HG02973 (cell line): ENCODE results near the gene INO80E.

Source experiments
- ATAC-seq: cut with Tn5 transposase; IDR thresholded peaks from one replicate; pipeline ENCODE4 v1.9.1; 2021; ENCODE audit warnings: moderate library complexity; ENCODE audit not compliant: unreplicated experiment

INO80E gene

DNA sequence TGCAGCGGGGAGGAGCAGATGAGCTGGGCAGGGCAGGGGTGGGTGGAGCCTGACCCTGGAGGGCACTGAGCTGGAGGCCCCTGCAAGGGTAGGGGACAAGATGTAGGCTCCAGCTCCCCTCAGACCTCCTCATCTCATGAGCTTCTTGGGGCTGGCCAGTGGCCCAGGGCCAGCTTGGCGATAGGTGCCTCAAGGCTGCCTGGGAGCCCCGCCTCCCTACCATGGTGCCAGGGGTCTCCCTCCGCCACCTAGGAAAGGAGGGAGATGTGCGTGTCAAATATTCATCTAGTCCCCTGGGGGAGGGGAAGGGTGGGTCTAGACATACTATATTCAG lies 4.5 kb upstream of the INO80E start:
- no peak for ATAC-seq

DNA sequence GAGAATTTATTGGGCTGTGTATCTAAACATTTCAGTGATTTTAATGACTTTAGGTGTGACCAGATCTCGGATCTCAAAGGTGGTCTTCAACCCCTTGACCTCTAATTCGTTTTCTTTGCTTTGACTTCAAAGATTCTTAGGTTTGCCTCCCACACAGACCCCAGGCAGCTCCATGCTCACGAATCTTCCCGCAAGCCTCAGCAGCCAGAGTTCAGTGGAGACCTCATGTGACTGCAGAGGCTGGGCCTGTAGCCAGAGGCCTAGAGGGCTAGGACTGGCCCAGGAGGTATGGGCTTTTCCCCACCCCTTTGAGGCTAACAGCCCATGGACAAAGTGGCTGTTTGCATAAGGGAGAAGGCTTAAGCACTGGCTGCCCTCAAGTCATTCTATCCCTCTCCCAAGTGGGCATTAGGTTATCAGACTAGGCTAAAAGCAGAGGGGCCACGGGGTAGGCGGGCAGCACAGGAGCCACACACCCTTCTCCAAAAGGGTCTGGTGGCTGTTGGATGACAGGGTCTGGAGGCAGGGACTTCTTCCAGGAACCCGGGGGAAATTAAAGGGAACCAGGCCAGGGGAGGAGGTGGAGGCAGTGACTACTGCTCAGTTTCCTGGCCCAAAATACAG lies 3.6 kb upstream of the INO80E start:
- no peak for ATAC-seq

DNA sequence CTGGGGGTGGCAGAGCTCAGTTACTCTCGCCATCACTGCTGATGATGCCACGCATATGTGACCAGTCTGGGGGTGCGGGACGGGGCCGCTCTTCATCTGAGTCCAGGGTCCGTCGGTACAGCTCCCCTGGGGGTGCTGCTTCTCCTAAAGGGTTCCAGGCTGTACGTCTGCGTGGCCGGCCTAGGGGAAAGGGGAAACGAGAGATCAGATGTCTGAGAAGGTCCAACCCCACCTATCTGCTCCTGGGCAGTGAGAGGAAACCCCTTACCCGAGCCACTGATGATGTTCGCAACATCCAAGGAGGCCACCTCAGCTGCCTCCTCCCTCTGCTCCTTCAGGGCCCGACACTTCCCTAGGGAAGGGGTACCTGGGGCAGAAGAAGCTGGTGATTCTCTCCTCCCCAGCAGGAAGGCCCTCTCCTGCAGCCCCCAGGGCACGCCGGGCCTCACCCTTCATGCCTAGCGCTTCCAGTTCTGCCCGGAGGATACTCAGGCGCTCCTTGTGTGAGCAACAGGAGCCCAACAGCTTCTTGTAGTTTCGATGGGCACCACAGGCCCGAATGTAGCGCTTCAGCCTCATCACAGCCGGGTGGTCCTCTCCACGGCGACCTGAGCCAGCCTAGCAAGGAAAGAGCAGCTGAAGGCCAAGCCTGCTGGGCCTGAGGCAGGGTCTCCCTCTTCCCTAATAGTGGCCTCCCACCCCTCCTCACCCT lies 2.7 kb upstream of the INO80E start:
- no peak for ATAC-seq

DNA sequence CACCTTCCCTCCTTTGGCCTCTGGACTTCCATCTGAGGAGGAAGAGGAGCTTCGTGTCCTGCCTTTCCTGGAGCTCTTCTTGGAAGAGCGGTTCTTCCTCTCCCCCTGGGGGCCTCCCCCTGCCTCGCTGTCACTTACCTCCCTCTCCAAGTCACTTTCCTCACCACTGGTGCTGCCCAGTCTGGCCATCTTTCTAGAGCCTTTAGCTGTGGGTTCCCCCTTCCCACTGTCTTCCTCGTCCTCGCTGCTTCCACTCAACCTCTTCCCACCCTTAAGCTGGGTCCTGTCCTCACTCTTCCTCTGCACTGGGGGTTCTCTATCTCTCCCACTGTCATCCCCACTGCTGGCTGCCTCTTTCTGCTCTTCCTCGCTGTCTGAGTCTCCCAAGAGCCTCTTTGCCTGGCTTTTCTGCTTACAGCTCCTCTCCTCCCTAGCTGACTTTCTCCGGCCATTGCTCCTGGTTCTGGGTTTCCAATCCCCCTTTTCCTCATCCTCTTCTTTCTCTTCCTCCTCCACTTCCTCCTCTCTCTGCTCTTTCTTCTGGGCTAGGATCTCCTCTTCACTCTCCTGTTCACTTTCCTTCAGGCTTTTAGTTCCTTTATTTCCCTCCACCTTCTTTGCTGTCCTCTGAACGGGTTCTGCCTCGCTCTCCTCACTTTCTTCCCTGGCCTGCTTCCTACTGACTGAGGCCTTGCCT lies 2.0 kb upstream of the INO80E start:
- no peak for ATAC-seq

DNA sequence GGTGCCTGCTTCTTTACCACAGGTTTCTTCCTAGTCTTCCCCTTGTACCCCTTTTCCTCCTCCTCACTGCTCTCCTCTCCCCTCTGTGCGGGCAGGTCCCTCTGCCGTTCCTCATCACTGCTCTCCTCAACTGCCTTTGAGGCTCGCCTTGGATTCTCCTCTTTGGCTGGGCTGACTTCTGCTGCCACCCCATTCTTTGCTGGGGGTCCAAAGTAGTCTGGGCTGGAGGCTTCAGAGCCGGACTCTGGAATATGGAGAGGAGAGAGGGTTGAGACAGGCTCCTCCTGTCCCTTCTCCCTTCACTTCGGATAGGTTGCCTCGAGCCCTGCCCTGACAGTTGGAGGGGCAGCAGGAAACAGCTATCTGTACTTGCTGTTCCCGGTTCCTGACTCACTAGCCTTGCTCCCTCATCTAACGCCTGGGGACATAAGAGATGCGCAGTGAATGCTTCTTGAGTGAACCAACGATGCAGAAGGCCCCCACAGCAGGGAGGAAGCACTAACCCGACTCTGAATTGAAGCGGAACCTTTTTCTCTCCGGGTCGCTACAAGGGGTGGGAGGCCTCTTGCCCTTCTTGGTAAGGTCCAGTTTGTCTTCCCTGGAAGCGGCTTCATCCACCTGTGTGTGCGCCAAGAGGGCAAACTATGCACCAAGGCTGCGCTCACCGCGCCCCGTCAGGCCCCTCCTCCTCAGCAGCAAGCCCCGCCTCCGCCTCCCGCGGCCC lies 1.3 kb upstream of the INO80E start:
- ATAC-seq: peak; percentile 26

DNA sequence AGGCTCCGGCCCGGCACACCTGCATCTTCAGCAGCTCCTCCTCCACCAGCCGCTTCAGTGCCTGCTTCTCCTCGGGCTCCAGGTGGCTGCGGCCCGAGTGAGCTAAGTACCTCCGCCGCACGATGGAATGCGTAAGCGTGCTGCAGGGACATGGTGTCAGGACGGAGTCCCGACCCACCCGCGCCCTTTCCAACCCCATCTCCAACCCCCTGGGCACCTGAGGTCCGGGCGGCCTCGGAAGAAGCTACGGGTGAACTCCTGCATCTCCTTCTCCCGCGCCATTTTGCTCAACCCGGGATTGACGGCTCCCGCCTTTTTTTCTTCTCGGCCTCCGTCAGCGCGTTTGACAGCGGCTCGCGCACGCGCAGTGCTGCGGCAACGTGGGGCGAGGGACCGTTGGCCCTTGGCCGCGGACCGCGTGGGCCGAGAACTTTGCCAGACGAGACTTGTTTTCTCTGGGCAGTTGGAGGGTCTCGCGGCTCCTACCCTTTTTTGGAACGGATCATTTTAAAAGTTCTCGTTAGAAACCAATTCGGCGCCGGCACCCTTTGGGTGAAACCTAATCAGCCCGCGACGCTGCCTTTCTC lies 624 bp upstream of the INO80E start, which contains the start of gene HIRIP3:
Gene HIRIP3 (minus strand): TSS at position 294 of the 587 bp plus-strand sequence. CDS start 12 bp downstream, at position 282.
- peak; percentile 40 for ATAC-seq

DNA sequence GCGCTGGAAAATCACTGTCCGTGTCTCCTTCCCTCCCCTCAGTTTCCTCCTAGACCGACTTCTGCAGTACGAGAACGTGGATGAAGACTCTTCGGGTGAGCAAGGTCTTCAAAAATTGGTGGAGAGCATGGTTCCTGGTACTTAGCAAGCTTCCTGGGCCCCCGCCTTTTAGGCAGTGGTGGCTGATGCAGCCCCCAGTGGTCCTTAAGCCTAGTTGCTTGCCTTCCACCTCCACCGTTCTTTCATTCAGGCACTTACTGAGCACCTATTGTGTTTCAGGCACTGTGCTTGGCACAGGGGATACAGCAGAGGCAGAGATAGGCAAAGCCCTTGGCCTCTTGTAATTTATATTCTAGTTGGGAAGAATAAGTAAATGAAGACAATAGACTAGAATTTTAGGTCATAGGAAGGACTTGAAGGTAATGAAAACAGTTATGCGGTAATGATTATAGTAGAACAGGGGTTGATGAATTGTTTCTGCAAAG lies 767 bp downstream of the INO80E start:
- no peak for ATAC-seq

DNA sequence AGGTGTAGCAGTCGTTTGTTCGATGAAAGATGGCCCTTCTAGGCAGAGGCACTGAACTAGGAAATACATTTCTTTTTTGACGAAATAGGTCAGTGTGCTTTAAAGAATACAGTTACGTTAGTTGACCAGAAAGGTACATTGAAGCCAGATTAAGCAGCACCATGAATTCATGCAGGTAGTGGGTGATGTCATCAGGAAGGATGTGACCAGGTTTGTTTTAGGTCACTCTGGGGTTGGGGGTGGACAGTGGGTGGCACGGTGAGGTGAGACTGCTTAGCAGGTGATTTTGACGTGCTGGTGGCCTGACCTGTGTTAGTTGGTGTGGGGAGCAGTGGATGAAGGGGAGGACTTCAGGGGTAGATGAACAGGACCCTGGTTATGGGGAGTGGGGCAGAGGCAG lies 3.6 kb downstream of the INO80E start:
- ATAC-seq: no peak

DNA sequence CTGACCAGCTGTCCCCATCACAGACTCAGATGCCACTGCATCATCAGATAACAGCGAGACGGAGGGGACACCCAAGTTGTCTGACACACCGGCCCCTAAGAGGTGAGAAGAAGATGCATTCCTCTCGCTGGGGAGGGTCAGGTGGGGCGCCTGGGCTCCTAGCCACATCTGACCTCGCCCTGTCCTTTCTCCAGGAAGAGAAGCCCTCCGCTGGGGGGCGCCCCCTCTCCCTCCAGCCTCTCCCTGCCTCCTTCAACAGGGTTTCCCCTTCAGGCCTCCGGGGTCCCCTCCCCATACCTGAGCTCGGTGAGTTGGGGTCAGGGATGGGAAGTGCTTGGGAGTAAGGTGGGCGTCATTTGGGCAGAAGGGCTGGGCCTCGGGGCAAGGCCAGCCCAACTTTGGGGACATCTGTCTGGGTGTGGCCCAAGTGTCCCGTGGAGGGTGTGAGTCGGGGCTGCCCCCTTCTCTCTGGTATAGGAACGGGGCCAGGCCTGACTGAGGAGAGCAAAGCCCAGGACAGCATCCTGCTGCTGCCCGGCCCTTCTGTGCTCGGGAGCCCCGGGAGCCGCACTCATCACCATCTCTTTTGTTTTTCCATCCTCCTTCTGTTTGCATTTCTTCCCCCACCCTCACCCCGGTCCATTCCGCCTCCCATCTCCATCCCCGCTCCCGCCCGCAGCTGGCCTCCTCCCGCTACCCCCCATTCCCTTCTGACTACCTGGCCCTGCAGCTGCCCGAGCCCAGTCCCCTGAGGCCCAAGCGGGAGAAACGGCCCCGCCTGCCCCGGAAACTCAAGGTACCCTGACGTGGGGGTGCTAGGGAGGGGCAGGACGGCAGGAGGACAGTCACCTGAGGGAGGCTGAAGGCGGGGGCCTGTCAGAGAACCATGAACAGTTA lies 4.9 kb downstream of the INO80E start:
- ATAC-seq: no peak

DNA sequence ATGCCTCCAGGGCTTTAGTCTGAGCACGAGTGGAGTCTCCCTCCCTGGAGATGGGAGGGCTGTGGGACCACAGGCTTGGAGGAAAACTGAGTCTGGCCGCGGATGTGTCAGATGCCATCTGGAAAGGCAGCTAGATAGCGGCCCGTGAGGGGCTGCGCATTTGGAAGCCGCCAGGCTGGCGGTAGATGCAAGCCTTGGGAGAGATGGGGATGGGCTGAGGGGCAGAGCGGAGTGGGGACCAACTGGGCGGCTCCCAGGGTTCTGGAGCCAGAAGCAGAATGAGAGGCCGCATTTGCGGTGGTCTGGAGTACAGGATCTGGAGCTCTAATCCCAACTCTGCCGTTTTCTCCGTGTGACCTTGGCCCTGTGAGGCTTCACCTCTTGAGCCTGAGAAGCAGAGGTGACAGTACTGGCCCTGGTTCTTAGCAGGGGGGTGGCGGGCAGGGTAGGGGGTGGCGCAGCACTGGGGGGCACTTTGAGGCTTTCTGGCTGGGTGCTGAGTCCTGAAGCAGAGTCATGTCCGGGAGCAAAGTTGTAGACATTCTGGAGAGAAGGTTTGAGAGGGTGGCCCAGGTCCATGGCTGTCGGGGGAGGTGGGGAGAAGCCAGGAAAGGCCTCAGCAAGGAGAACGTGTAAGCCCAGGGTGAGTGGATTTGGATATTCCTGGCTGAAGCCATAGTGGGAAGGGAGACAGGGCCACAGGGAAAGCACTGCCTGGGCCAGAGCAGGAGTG lies 6.7 kb downstream of the INO80E start:
- no peak for ATAC-seq

DNA sequence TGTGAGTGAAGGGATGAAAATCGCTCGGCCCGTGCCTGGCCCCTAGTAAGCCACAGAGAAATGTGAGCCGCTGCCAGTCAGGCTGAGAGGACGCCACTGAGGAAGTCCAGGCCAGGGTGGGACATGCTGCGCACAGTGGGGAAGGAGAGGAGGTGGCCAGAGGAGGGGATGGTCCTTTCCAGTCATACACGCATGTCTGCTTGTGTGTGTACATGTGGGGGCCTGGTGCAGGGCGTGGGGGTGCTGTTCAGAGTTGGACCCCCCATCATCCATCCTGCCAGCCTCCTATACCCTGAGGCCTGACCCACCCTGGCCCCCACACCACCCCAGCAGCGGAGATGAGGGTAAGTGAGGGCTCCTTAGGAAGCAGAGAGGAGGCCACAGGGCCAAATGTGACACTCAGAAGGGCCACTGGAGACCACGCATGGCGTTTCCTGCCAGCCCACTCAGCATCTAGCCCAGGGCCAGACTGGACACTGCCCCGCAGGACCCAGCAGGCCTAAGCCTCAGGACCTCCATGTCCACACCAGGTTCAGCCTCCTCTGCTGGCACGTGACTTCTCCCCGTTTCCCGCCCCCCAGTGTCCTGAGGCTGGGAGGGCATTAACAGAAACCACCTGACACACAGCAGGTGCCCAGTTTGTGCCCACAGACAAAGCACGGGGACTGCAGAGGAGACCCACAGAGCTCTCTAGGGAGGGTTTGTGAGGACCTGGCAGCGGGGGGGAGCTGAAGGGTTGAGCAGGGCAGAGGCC lies 7.8 kb downstream of the INO80E start:
- no peak for ATAC-seq

DNA sequence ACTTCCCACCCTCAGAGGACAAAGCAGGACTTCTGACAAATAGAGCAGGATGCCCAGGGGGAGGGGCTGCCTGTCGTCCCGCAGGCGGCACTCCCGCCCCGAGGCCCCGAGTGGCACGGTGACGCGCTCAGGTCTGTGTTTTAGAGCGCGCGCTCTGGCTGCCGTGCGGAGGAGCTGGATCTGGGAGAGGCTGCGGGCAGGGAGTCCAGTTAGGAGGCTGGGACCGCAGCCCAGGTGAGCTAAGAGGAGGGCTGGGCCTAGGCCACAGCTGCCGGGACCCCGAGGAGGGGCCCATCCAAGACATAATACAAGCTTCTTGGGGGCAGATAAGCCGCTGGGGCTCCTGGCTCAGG lies 8.4 kb downstream of the INO80E start:
- ATAC-seq: no peak

DNA sequence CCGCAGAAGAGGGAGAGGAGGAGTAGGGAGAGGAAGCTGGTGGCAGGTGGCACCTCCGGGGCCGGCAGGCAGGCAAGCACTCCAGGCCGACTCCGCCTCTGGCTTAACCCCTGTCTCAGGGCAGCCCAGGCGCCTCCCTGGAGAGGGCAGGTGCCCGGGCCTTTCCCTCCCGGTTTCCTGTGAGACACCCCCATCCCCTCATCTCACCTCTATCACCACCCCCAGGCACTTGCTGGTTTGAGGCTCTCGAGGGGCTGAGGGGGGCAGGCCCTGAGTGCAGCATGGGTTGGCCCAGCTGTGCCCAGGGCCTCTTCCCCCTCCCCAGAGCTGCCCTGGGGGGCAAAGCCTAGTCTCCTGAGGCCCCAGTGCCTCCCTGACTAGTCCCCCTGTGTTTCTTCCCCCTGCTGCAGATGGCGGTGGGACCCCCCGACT lies 8.8 kb downstream of the INO80E start:
- no peak for ATAC-seq

DNA sequence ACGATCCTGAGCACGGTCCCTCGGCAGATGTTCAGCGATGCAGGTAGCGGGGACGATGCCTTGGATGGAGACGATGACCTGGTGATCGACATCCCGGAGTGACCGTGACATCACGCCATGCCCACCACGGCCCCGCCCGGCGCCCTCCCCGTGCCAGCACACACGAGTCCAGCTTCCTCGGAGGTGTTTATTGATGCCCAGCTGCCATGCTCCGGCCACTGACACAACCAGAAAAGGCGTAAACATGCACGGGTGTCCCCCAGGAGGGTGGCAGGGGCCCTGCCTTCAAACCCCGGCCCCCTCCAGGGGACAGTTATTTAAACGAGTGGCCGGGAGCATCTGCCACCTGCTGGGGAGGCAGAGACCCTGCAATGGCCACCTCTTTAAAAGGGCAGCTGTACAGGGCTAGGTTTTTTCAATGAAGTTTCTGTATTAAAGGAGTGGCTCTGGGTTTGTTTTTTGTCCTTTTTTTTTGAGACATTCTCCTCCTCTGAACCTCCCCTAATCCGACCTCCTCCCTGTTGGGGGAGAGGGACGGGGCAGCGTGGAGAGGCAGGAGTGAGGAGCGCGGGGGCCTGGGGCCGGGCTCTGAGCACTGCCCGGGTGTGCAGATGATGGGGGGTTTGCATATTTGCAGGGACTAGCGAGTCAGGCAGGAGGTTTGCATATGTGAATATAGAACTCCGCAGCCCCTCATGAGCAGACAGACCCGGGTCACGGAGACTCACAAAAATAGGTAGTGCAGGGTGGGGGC lies 9.5 kb downstream of the INO80E start:
- ATAC-seq: no peak

DNA sequence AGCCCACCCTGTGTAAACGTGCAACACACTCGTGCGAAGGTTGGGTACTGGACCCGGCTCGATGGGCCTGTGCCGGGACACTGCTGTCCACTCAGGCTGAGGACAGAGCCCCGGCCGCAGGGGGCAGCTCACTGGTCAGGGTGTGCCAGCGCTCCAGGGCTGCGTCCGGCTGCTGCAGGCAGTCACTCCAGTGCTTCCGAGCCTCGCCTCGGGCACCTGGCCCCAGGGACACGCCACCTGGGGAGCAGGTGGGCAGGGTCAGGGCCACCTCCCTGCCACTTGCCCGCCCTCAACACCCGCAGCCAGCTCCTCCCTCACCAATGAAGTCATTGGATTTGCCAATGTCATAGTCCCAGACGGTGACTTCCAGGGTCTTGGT lies 10.0 kb downstream of the INO80E start:
- ATAC-seq: no peak

DNA sequence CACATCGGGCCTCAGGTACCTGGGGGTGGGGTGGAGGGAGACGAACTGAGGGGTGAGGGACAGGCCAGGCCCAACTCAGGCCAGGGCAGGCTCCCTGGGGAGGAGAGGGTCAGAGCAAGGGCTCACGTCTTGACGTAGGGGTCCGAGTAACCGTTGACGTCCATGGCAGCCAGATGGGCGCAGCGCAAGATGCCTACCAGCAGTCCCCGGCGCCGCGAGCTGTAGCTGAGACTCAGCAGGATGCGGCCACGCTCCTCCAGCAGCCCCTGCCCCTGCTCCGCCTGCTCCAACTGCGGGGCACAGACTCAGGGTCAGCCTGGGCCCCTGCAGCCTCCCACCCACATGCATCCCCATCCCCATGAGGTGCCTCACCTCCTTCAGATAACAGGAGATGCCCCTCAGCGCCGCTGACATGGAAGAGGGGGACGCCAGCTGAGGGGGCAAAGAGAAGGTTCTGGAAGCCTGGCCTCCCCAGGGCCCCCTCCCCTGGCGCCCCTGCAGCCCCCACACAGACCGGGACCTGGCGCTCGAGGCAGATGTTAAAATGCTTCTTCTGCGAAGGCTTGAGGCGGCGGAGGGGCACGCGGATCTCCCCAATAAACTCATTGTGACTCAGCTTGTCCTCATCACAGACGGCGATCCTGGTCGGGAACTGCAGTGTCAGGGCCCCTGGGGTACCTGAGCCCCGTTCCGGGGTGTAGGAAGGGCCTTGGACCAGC lies 10.8 kb downstream of the INO80E start:
- ATAC-seq: no peak

DNA sequence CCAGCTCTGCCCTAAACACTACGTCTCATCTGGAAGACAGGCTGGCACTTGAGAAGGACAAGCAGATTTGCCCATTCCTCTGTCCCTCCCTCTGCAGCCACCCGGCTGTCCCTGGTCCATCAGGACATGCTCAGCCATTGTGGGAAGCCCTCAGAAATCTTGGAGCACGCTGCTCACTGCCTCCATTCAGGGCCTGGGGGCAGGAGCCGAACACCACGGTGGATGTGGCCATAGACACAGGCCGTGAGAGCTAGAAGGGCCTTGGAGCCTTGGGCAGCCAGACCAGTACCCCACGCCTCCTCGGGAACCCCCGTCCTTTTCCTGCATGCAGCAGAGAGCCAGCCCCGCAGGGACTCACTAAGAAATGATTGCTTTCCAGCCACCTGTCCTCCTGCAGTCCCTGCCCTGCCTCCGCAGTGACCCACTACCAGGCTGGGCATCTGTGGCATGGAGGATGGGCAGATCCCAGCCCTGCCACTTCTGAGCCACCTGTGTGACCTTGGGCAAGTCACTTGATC lies 11.4 kb downstream of the INO80E start:
- ATAC-seq: no peak
